ENCODE measurements around the gene C1QTNF3.

- no peak for TF ChIP-seq EP300 (IDR thresholded peaks at IDR 0.05)
- TF ChIP-seq CTCF (IDR thresholded peaks at IDR 0.05) = no peak
- no peak for TF ChIP-seq POLR2A (IDR thresholded peaks at IDR 0.05)
- no peak for TF ChIP-seq POLR2AphosphoS5 (IDR thresholded peaks at IDR 0.05)
These were observed 37.3 kb downstream of the C1QTNF3 start for GRCh38 chr5:34005681-34006080.
